Parathyroid adenoma (tissue), 2 donors: ENCODE results near the gene RSPO1.
A peak's percentile ranks its signal among the peaks of the same experiment; 100 is the strongest.

Source experiments
- H2AFZ ChIP-seq: fragments of 300-600 bp; sonication (generic); one replicate; pipeline ENCODE4 v1.7.0; 2017; ENCODE audit warnings: antibody characterized with exemption, mild to moderate bottlenecking
- H3K27ac ChIP-seq: fragments of 300-600 bp; sonication (generic); one replicate; pipeline ENCODE4 v1.7.0; 2017
- H3K27me3 ChIP-seq: fragments of 300-600 bp; sonication (generic); one replicate; pipeline ENCODE4 v1.7.0; 2017; ENCODE audit warnings: low read length; ENCODE audit not compliant: control insufficient read depth, insufficient read depth
- H3K36me3 ChIP-seq: fragments of 300-600 bp; sonication (generic); one replicate; pipeline ENCODE4 v1.7.0; 2017; ENCODE audit warnings: low read length; ENCODE audit not compliant: control insufficient read depth, insufficient read depth
- H3K4me1 ChIP-seq: fragments of 300-600 bp; sonication (generic); one replicate; pipeline ENCODE4 v1.7.0; 2017; ENCODE audit warnings: control low read depth
- H3K4me2 ChIP-seq: fragments of 300-600 bp; sonication (generic); one replicate; pipeline ENCODE4 v1.7.0; 2017; ENCODE audit warnings: low read length
- H3K4me3 ChIP-seq: fragments of 300-600 bp; sonication (generic); one replicate; pipeline ENCODE4 v1.7.0; 2017; ENCODE audit warnings: low read depth, low read length
- H3K79me2 ChIP-seq: fragments of 300-600 bp; sonication (generic); one replicate; pipeline ENCODE4 v1.7.0; 2017; ENCODE audit warnings: control low read depth
- H3K9ac ChIP-seq: fragments of 300-600 bp; sonication (generic); one replicate; pipeline ENCODE4 v1.7.0; 2017; ENCODE audit warnings: mild to moderate bottlenecking
- H3K9me3 ChIP-seq: fragments of 300-600 bp; sonication (generic); one replicate; pipeline ENCODE4 v1.7.0; 2017; ENCODE audit warnings: low read length; ENCODE audit not compliant: control insufficient read depth
- CTCF ChIP-seq: fragments of 300-600 bp; sonication (generic); IDR thresholded peaks from one replicate; pipeline ENCODE4 v1.7.0; 2017; ENCODE audit warnings: antibody characterized with exemption, mild to moderate bottlenecking
- donor health status: primary hyperparathyroidism.

Gene RSPO1

GRCh38 chr1:37606481-37607263 is 28.0 kb downstream of the RSPO1 start:
- Histone ChIP-seq H2AFZ (no peak overlapping the region), H3K4me2 (no peak overlapping the region), H3K27ac (no peak overlapping the region), H3K9me3 (no peaks in the 10 kb centered on the region), H3K79me2 (no peaks in the 10 kb centered on the region), H3K4me3 (no peak overlapping the region), H3K9ac (no peak overlapping the region), H3K36me3 (no peaks in the 10 kb centered on the region), H3K27me3 (no peaks in the 10 kb centered on the region), H3K4me1 (no peaks in the 10 kb centered on the region)
- no peak for TF ChIP-seq CTCF

GRCh38 chr1:37605806-37606474 is 28.8 kb downstream of the RSPO1 start:
- H3K9me3 ChIP-seq: no peaks in the 10 kb centered on the region
- H2AFZ ChIP-seq: no peak overlapping the region
- no peak for TF ChIP-seq CTCF
- no peak overlapping the region for H3K27ac ChIP-seq
- no peak overlapping the region for H3K4me2 ChIP-seq
- H3K4me1 ChIP-seq: no peaks in the 10 kb centered on the region
- H3K36me3 ChIP-seq: no peaks in the 10 kb centered on the region
- H3K4me3 ChIP-seq: no peak overlapping the region
- H3K79me2 ChIP-seq: no peaks in the 10 kb centered on the region
- H3K27me3 ChIP-seq: no peaks in the 10 kb centered on the region
- H3K9ac ChIP-seq: no peak overlapping the region

GRCh38 chr1:37605061-37605650 is 29.5 kb downstream of the RSPO1 start:
- H3K9me3 ChIP-seq: no peaks in the 10 kb centered on the region
- no peak overlapping the region for H3K27ac ChIP-seq
- H2AFZ ChIP-seq: no peak overlapping the region
- no peaks in the 10 kb centered on the region for H3K36me3 ChIP-seq
- no peak overlapping the region for H3K9ac ChIP-seq
- no peak overlapping the region for H3K4me2 ChIP-seq
- no peaks in the 10 kb centered on the region for H3K79me2 ChIP-seq
- no peak for TF ChIP-seq CTCF
- no peaks in the 10 kb centered on the region for H3K4me1 ChIP-seq
- H3K27me3 ChIP-seq: no peaks in the 10 kb centered on the region
- H3K4me3 ChIP-seq: no peak overlapping the region

GRCh38 chr1:37602750-37603694 is 31.7 kb downstream of the RSPO1 start:
- Histone ChIP-seq H3K27ac (no peak overlapping the region), H3K4me2 (no peak overlapping the region), H3K9ac (no peak overlapping the region), H3K79me2 (no peaks in the 10 kb centered on the region), H3K27me3 (no peaks in the 10 kb centered on the region), H3K4me1 (no peaks in the 10 kb centered on the region), H3K4me3 (no peak overlapping the region), H3K36me3 (no peaks in the 10 kb centered on the region), H2AFZ (no peak overlapping the region), H3K9me3 (no peaks in the 10 kb centered on the region)
- TF ChIP-seq CTCF: peak; percentile 44
